CD1c-positive myeloid dendritic cell (primary cell): ENCODE measurements around the gene VEPH1.

Source experiments
- DNase-seq: peaks from one replicate; pipeline ENCODE4 v3.0.0-alpha.2; 2016; ENCODE audit errors: extremely low spot score

Gene VEPH1

GRCh38 chr3:157502916-157503595 lies at the start of gene VEPH1:
Gene VEPH1, minus strand, starts transcription at chr3:157503416. Its CDS starts 8,067 bp downstream, at chr3:157495349.
- no peak for DNase-seq

GRCh38 chr3:157551961-157552360 lies 48.7 kb upstream of the VEPH1 start:
- no peak for DNase-seq

GRCh38 chr3:157549498-157549897 lies 46.3 kb upstream of the VEPH1 start:
- no peak for DNase-seq

GRCh38 chr3:157544501-157545130 lies 41.4 kb upstream of the VEPH1 start:
- no peak for DNase-seq

GRCh38 chr3:157543501-157544035 lies 40.4 kb upstream of the VEPH1 start:
- no peak for DNase-seq

- DNase-seq, result no peak
Measured at GRCh38 chr3:157542711-157543500, 39.7 kb upstream of the VEPH1 start.

- no peak for DNase-seq
Measured at GRCh38 chr3:157541506-157542236, 38.5 kb upstream of the VEPH1 start.

GRCh38 chr3:157540656-157541055 lies 37.4 kb upstream of the VEPH1 start:
- no peak for DNase-seq

- DNase-seq, result no peak
Measured at GRCh38 chr3:157535667-157536066, 32.5 kb upstream of the VEPH1 start.

GRCh38 chr3:157534725-157535161 lies 31.5 kb upstream of the VEPH1 start:
- DNase-seq, result no peak

GRCh38 chr3:157533298-157534070 lies 30.3 kb upstream of the VEPH1 start:
- no peak for DNase-seq

- DNase-seq, result peak; percentile 61
Measured at GRCh38 chr3:157532529-157533297, 29.5 kb upstream of the VEPH1 start.

GRCh38 chr3:157531771-157532170 lies 28.6 kb upstream of the VEPH1 start:
- no peak for DNase-seq

- no peak for DNase-seq
Measured at GRCh38 chr3:157531301-157531660, 28.1 kb upstream of the VEPH1 start.

- DNase-seq, result no peak
Measured at GRCh38 chr3:157530637-157531300, 27.6 kb upstream of the VEPH1 start.

GRCh38 chr3:157529751-157530150 lies 26.5 kb upstream of the VEPH1 start:
- DNase-seq, result no peak

GRCh38 chr3:157529085-157529484 lies 25.9 kb upstream of the VEPH1 start:
- no peak for DNase-seq

GRCh38 chr3:157527131-157527881 lies 24.1 kb upstream of the VEPH1 start:
- DNase-seq, result no peak

GRCh38 chr3:157526036-157526435 lies 22.8 kb upstream of the VEPH1 start:
- no peak for DNase-seq
